CD14-positive monocyte (primary cell): ENCODE data around the gene SIX1. TPM values are rescaled to one million over a fixed set of nuclear protein-coding genes. Genes with fewer than 3 reads are reported as not detected.

Experiments used
- DNase-seq, 3 donors: peaks; one replicate each; pipeline ENCODE4 v3.0.0-alpha.2; 2011 to 2022
- H2AFZ ChIP-seq: 2 replicates; pipeline ENCODE4 v1.6.0; 2012; ENCODE audit warnings: mild to moderate bottlenecking, low read depth, low read length, inconsistent platforms; ENCODE audit not compliant: insufficient read depth, poor library complexity, severe bottlenecking
- H3K27ac ChIP-seq, 2 donors: 1 replicate in 1 of 2; 2 replicates in 1 of 2; pipeline ENCODE4 v1.5.1; 2012 to 2013; ENCODE audit warnings: low read length in 2 of 2, control low read depth in 1 of 2, inconsistent platforms in 1 of 2, low read depth in 1 of 2, mild to moderate bottlenecking in 1 of 2
- H3K27me3 ChIP-seq, 2 donors: one replicate each; pipeline versions ENCODE4 v1.6.0 to v1.6.1; 2011 to 2013; ENCODE audit warnings: low read length in 2 of 2; ENCODE audit not compliant: control insufficient read depth in 2 of 2, insufficient read depth in 2 of 2
- H3K36me3 ChIP-seq, 2 donors: replicated peaks in 1 of 2; 1 replicate in 1 of 2; 2 replicates in 1 of 2; pipeline versions ENCODE4 v1.5.1 to v1.6.1; 2012 to 2013; ENCODE audit warnings: low read length in 2 of 2, control low read depth in 1 of 2, inconsistent platforms in 1 of 2, mild to moderate bottlenecking in 1 of 2; ENCODE audit not compliant: insufficient read depth in 2 of 2, control insufficient read depth in 1 of 2
- H3K4me1 ChIP-seq, 2 donors: 1 replicate in 1 of 2; 2 replicates in 1 of 2; pipeline versions ENCODE4 v1.5.1 to v1.6.1; 2012 to 2013; ENCODE audit warnings: low read length in 2 of 2, control low read depth in 1 of 2, inconsistent platforms in 1 of 2, mild to moderate bottlenecking in 1 of 2, moderate library complexity in 1 of 2; ENCODE audit not compliant: insufficient read depth in 2 of 2, control insufficient read depth in 1 of 2
- H3K4me2 ChIP-seq: replicated peaks from 2 replicates; pipeline ENCODE3; 2012; ENCODE audit warnings: low read length, moderate library complexity, mild to moderate bottlenecking; ENCODE audit not compliant: poor library complexity, severe bottlenecking; ENCODE audit errors: extremely low read depth
- H3K4me3 ChIP-seq, 3 experiments: fragments of 200-600 bp in 1 of 3; sonication (generic) in 1 of 3; replicated peaks in 1 of 3; 1 replicate in 2 of 3; 2 replicates in 1 of 3; pipeline ENCODE4 v1.5.1; 2011 to 2013; ENCODE audit warnings: low read length in 3 of 3, mild to moderate bottlenecking in 3 of 3, control low read depth in 2 of 3, low read depth in 2 of 3, inconsistent platforms in 1 of 3, moderate library complexity in 1 of 3
- H3K79me2 ChIP-seq: 2 replicates; pipeline ENCODE4 v1.6.0; 2012; ENCODE audit warnings: mild to moderate bottlenecking, control low read depth, inconsistent platforms, low read length, moderate library complexity; ENCODE audit not compliant: insufficient read depth
- H3K9ac ChIP-seq: 2 replicates; pipeline ENCODE4 v1.6.0; 2017; ENCODE audit warnings: low read length, mild to moderate bottlenecking; ENCODE audit not compliant: insufficient read depth, poor library complexity, severe bottlenecking
- H3K9me3 ChIP-seq, 2 donors: replicated peaks in 1 of 2; 1 replicate in 1 of 2; 2 replicates in 1 of 2; pipeline versions ENCODE4 v1.5.1 to v1.6.1; 2012 to 2013; ENCODE audit warnings: low read length in 2 of 2, control low read depth in 1 of 2; ENCODE audit not compliant: control insufficient read depth in 1 of 2, insufficient read depth in 1 of 2
- H4K20me1 ChIP-seq: 2 replicates; pipeline ENCODE4 v1.6.0; 2012; ENCODE audit warnings: mild to moderate bottlenecking, low read length, control low read depth, moderate library complexity; ENCODE audit not compliant: insufficient read depth
- H3K27ac Mint-ChIP-seq, 7 donors: one replicate each; pipeline ENCODE4 v1.8.0; 2020; ENCODE audit warnings: mild to moderate bottlenecking in 7 of 7, mixed read lengths in 7 of 7, moderate library complexity in 6 of 7, inconsistent platforms in 2 of 7
- H3K27me3 Mint-ChIP-seq, 3 donors: one replicate each; pipeline ENCODE4 v1.8.0; 2021 to 2022; ENCODE audit warnings: low read depth in 3 of 3, mild to moderate bottlenecking in 3 of 3, mixed read lengths in 3 of 3, moderate library complexity in 3 of 3, inconsistent platforms in 1 of 3
- H3K36me3 Mint-ChIP-seq, 2 donors: one replicate each; pipeline ENCODE4 v1.8.0; 2020; ENCODE audit warnings: mixed read lengths in 2 of 2, inconsistent platforms in 1 of 2, mild to moderate bottlenecking in 1 of 2
- H3K4me1 Mint-ChIP-seq: one replicate; pipeline ENCODE4 v1.8.0; 2020; ENCODE audit warnings: mild to moderate bottlenecking, mixed read lengths
- H3K4me3 Mint-ChIP-seq, 2 donors: one replicate each; pipeline ENCODE4 v1.8.0; 2020; ENCODE audit warnings: mild to moderate bottlenecking in 2 of 2, mixed read lengths in 2 of 2, moderate library complexity in 1 of 2
- H3K9me3 Mint-ChIP-seq, 7 donors: one replicate each; pipeline ENCODE4 v1.8.0; 2020 to 2022; ENCODE audit warnings: mixed read lengths in 7 of 7, mild to moderate bottlenecking in 6 of 7, moderate library complexity in 6 of 7, inconsistent platforms in 2 of 7
- WGBS: methylation state at CpG from one replicate; pipeline ENCODE4 v1.1.5; 2013; ENCODE audit warnings: missing lambda C conversion rate; ENCODE audit not compliant: insufficient coverage; 5-methylcytosine and 5-hydroxymethylcytosine counted together
- intact Hi-C, 2 donors: fragments of 100-400 bp; cut with micrococcal nuclease; formaldehyde crosslinking; loops; one replicate each; pipeline versions ENCODE4 v1.15.0 to v1.15.1; 2023
- polyA plus RNA-seq, 3 donors: library from polyadenylated mRNA; depleted of rRNA in 1 of 3; unstranded in 2 of 3; stranded (reverse) in 1 of 3; fragments of 300-500 nt in 2 of 3; fragments of >200 nt in 1 of 3; fragmentation: Illumina TruSeq in 2 of 3; gene quantifications; 1 replicate in 2 of 3; 2 replicates in 1 of 3; pipeline ENCODE4 v1.2.3, GENCODE V29; 2012 to 2021
- TF ChIP-seq, protein P1 (sequence below): fragments of 200-600 bp; IDR thresholded peaks from one replicate; pipeline ENCODE4 v1.8.0; 2022; ENCODE audit warnings: antibody characterized with exemption, mild to moderate bottlenecking

SIX1 gene
- polyA plus RNA-seq, 3 donors = not detected

DNA sequence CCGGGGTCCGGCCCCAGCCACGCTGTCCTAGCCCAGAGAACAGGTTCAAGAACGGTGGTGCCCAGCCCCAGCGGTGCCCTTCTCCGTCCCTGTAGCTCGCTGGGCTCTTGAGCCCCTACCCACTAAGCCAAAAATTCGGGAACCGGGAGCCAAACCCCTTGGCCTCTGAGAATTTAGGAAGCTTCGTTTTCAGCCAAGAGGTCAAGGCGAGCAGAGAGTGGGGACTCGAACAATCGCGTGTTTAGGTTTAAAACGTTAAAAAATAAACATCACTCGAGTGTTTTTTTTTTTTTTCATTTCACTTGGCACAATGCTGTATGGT is 6.2 kb downstream of the SIX1 start:
- H3K27me3 ChIP-seq = peaks cover 89 to 100% of the 10 kb centered on the region in 2 donors
- 3% methylated on average over 10 of the region's 16 CpGs for WGBS

DNA sequence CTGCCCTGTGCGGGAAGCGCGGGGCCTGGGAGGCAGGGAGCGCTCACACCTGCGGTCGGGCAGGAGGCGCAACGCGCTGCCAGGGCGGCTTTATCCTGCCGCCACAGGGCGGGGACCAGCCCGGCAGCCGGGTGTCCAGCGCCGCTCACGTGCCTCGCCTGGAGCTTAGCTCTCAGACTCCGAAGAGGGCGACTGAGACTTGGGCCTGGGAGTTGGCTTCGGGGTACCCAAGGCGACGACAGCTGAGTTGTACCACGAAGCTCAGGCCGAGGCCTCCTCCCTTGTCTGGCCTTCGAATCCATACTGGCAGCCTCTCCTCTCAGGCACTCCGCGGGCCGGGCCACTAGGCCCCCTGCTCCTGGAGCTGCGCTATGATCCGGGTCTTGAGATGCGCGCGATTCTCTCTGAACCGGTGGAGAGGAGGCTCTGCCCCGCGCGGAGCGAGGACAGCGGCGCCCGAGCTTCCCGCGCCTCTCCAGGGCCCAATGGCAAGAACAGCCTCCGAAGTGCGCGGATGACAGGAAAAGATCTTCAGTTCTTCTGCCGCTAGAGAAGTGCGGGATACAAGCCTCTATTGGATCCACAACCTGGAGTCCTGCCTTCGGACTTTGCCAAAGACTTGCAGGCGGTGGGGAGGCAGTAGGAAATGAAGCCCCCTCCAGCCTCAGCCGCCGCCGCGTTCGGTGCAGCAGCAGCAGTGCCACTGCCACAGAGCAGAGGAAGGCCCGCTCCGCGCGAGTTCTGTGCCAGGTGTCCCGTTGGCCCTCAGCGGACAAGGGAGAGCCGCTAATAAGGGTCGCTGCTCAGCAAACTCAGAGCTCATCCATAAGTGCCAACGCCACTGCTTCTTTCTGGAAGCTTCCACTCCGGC is 6.8 kb downstream of the SIX1 start:
- no peaks in the 10 kb centered on the region for H4K20me1 ChIP-seq
- intact Hi-C loops = no loop called here
- H3K36me3 ChIP-seq = no peaks in the 10 kb centered on the region
- DNase-seq = no peak
- Mint-ChIP-seq H3K36me3 (peaks cover 2 to 14% of the 10 kb centered on the region in 2 donors), H3K27ac (no peak overlapping the region), H3K4me3 (peak overlapping the region in 1 of 2 donors; percentile 83), H3K9me3 (peaks cover 0 to 38% (median 14%) of the 10 kb centered on the region in 7 donors), H3K27me3 (peaks cover 96 to 98% (median 96%) of the 10 kb centered on the region in 3 donors), H3K4me1 (peaks cover 27% of the 10 kb centered on the region)
- no peak overlapping the region for H3K27ac ChIP-seq
- peaks cover 15 to 28% of the 10 kb centered on the region in 2 donors for H3K4me1 ChIP-seq
- H3K79me2 ChIP-seq = no peaks in the 10 kb centered on the region
- no peak overlapping the region for H3K4me3 ChIP-seq
- H3K9me3 ChIP-seq = peaks cover 0 to 44% of the 10 kb centered on the region in 2 donors
- peaks cover 89 to 100% of the 10 kb centered on the region in 2 donors for H3K27me3 ChIP-seq
- H3K4me2 ChIP-seq = no peak overlapping the region
- no peak overlapping the region for H3K9ac ChIP-seq
- 6% methylated on average over 66 of the region's 66 CpGs for WGBS
- H2AFZ ChIP-seq = no peak overlapping the region
- TF ChIP-seq, protein P1, sequence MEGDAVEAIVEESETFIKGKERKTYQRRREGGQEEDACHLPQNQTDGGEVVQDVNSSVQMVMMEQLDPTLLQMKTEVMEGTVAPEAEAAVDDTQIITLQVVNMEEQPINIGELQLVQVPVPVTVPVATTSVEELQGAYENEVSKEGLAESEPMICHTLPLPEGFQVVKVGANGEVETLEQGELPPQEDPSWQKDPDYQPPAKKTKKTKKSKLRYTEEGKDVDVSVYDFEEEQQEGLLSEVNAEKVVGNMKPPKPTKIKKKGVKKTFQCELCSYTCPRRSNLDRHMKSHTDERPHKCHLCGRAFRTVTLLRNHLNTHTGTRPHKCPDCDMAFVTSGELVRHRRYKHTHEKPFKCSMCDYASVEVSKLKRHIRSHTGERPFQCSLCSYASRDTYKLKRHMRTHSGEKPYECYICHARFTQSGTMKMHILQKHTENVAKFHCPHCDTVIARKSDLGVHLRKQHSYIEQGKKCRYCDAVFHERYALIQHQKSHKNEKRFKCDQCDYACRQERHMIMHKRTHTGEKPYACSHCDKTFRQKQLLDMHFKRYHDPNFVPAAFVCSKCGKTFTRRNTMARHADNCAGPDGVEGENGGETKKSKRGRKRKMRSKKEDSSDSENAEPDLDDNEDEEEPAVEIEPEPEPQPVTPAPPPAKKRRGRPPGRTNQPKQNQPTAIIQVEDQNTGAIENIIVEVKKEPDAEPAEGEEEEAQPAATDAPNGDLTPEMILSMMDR = no peak

More for the DNA sequence above, 6.2 kb downstream of the SIX1 start:
- H3K27me3 Mint-ChIP-seq = peaks cover 96 to 98% (median 96%) of the 10 kb centered on the region in 3 donors
- Histone ChIP-seq H4K20me1 (no peaks in the 10 kb centered on the region), H3K27ac (no peak overlapping the region), H3K9ac (no peak overlapping the region), H3K36me3 (no peaks in the 10 kb centered on the region), H3K79me2 (no peaks in the 10 kb centered on the region), H3K4me2 (no peak overlapping the region), H3K4me3 (no peak overlapping the region), H3K4me1 (peaks cover 17 to 28% of the 10 kb centered on the region in 2 donors), H2AFZ (no peak overlapping the region), H3K9me3 (peaks cover 0 to 46% of the 10 kb centered on the region in 2 donors)
- H3K36me3 Mint-ChIP-seq = peaks cover 5 to 15% of the 10 kb centered on the region in 2 donors
- DNase-seq = no peak
- peaks cover 29% of the 10 kb centered on the region for H3K4me1 Mint-ChIP-seq
- no peak overlapping the region for H3K27ac Mint-ChIP-seq
- H3K9me3 Mint-ChIP-seq = peaks cover 0 to 40% (median 17%) of the 10 kb centered on the region in 7 donors
- intact Hi-C loops = no loop called here
- H3K4me3 Mint-ChIP-seq = peak overlapping the region in 1 of 2 donors; percentile 83
- TF ChIP-seq, protein P1 = no peak
